ACC112 (cell line): ENCODE results near the gene ACTR3.

Source experiments
- H2AFZ ChIP-seq: fragments of 200-600 bp; sonication (generic); one replicate; pipeline ENCODE4 v1.6.0; 2017; ENCODE audit warnings: antibody characterized with exemption, low read length; ENCODE audit not compliant: unreplicated experiment
- H3K27ac ChIP-seq: fragments of 200-600 bp; sonication (generic); 2 replicates; pipeline ENCODE4 v1.5.1; 2014; ENCODE audit warnings: low read depth, mild to moderate bottlenecking, antibody characterized with exemption, low read length, moderate library complexity
- H3K27me3 ChIP-seq: fragments of 200-600 bp; sonication (generic); 2 replicates; pipeline ENCODE4 v1.6.1; 2014; ENCODE audit warnings: mild to moderate bottlenecking, antibody characterized with exemption, low read length, moderate library complexity, mixed read lengths; ENCODE audit not compliant: insufficient read depth
- H3K36me3 ChIP-seq: fragments of 200-600 bp; sonication (generic); 2 replicates; pipeline ENCODE4 v1.6.1; 2016; ENCODE audit warnings: mild to moderate bottlenecking, antibody characterized with exemption, low read length, moderate library complexity, mixed read lengths; ENCODE audit not compliant: insufficient read depth
- H3K4me1 ChIP-seq: fragments of 200-600 bp; sonication (generic); one replicate; pipeline ENCODE4 v1.6.1; 2016; ENCODE audit warnings: low read length, mixed read lengths; ENCODE audit not compliant: insufficient read depth, unreplicated experiment, control insufficient read depth
- H3K4me3 ChIP-seq: fragments of 200-600 bp; sonication (generic); 2 replicates; pipeline ENCODE4 v1.5.1; 2014; ENCODE audit warnings: mild to moderate bottlenecking, low read depth, low read length
- H3K79me2 ChIP-seq: fragments of 200-600 bp; sonication (generic); one replicate; pipeline ENCODE4 v1.6.0; 2016; ENCODE audit warnings: low read length; ENCODE audit not compliant: control insufficient read depth, unreplicated experiment, insufficient read depth

ACTR3 gene

GRCh38 chr2:113875135-113875534 lies 14.8 kb upstream of the ACTR3 start:
- H3K4me3 ChIP-seq = no peak overlapping the region
- peaks cover 14% of the 10 kb centered on the region for H3K4me1 ChIP-seq
- H3K27ac ChIP-seq = no peak overlapping the region
- H3K79me2 ChIP-seq = no peaks in the 10 kb centered on the region
- H3K27me3 ChIP-seq = no peaks in the 10 kb centered on the region
- no peak overlapping the region for H2AFZ ChIP-seq
- H3K36me3 ChIP-seq = no peaks in the 10 kb centered on the region

GRCh38 chr2:113876503-113877387 lies 13.1 kb upstream of the ACTR3 start:
- Histone ChIP-seq H3K4me1 (peaks cover 14% of the 10 kb centered on the region), H3K36me3 (no peaks in the 10 kb centered on the region), H3K27me3 (no peaks in the 10 kb centered on the region), H2AFZ (no peak overlapping the region), H3K79me2 (no peaks in the 10 kb centered on the region), H3K4me3 (no peak overlapping the region), H3K27ac (no peak overlapping the region)

DNA sequence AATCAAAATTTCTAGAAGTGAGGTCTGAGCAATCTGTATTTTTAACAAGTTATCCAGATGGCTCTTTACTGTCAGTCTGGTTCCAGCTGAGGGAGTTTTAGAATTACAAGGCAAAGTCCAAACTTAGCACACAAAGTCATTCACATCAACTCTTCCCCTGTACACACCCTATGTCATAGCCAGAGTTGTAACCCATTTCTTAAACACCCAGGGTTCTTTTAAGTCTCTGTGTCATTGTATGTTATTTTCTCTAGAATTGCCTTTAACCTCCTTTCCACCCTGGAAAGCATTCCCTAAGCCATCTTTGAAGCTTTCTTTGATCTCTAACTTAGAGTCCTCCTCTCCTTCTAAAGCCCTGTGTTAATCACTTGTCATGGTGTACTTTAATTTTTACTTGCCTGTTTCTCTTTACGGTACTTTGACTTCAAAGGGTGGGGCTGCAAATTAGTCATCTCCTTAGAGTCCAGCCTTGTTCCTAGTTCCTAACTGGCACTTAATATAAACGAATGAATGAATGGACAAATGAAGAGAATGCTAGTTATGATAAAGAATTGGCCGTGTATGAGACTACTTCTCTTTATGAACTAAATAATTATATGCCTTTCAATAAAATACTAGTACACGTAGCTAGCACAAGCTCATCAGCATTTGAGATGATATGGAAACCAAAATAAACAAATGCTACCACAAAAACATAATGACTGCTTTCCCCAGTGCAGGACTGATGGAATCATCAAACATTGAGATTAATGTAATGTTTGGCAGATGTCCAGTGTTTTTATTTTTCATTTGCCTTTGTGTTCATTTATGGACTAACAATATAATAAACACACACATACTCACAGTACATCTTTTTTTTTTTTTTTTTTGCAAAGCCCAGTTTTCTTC lies 11.9 kb upstream of the ACTR3 start:
- Histone ChIP-seq H3K27ac (peak overlapping the region; percentile 66), H3K79me2 (no peaks in the 10 kb centered on the region), H3K36me3 (no peaks in the 10 kb centered on the region), H3K4me3 (peak overlapping the region; percentile 18), H2AFZ (peak overlapping the region; percentile 43), H3K27me3 (no peaks in the 10 kb centered on the region), H3K4me1 (peaks cover 14% of the 10 kb centered on the region)

DNA sequence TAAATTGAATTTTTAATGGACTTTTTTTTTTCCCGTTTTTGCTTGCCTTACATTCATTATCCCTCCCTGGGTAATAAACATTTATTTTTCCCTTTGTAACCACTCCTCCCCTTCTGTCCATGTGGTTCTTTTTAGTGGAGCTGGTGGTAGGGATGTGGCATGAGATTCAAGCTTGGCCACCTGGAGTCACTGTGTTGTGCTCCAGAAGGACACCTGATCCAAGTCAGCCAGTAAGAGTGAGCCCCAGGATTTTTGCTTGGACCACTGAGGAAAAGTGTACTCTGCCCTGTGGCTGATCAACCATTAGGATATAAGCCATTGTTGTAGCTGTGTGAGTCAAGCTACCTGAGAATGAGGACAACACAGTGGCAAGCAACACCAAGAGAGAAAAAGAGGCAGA lies 11.1 kb upstream of the ACTR3 start:
- no peak overlapping the region for H3K4me3 ChIP-seq
- H3K27me3 ChIP-seq = no peaks in the 10 kb centered on the region
- 0 out of 2 replicates have a peak overlapping the region, but pooled peaks have one; percentile 66 for H3K27ac ChIP-seq
- no peaks in the 10 kb centered on the region for H3K79me2 ChIP-seq
- no peak overlapping the region for H2AFZ ChIP-seq
- peaks cover 14% of the 10 kb centered on the region for H3K4me1 ChIP-seq
- no peaks in the 10 kb centered on the region for H3K36me3 ChIP-seq

- Histone ChIP-seq H3K4me3 (no peak overlapping the region), H3K79me2 (no peaks in the 10 kb centered on the region), H3K27ac (no peak overlapping the region), H2AFZ (no peak overlapping the region), H3K27me3 (no peaks in the 10 kb centered on the region), H3K4me1 (peaks cover 14% of the 10 kb centered on the region), H3K36me3 (no peaks in the 10 kb centered on the region)
Measured at GRCh38 chr2:113879457-113879856, 10.4 kb upstream of the ACTR3 start.

DNA sequence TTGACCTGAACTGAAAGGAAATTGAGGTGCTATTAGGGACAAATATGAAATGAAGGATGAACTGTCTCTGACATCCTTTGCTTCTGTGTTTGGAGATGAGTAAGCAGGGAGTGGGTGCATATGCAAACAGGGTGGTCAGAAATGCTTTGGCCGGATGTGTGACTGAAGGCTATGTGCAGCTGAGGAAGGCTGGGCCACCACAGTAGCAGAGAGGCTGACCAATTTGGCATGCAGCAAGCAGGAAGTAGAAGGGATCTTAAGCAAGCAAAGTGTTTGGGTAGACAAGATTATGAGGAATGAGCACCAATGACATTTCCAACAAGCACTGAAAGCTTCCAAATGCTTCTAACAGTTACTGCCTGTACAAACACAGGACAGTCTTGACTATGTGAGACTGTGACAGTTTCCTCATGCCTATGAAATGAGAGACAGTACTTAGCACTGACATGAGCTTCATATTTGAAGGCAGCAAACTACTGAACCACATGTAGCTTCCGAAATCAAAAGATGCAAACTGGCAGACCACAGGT lies 3.3 kb upstream of the ACTR3 start:
- Histone ChIP-seq H3K4me1 (peaks cover 27% of the 10 kb centered on the region), H2AFZ (peak overlapping the region; percentile 5), H3K27ac (peak overlapping the region; percentile 59), H3K36me3 (no peaks in the 10 kb centered on the region), H3K27me3 (no peaks in the 10 kb centered on the region), H3K4me3 (peak overlapping the region; percentile 44), H3K79me2 (peaks cover 40% of the 10 kb centered on the region)

DNA sequence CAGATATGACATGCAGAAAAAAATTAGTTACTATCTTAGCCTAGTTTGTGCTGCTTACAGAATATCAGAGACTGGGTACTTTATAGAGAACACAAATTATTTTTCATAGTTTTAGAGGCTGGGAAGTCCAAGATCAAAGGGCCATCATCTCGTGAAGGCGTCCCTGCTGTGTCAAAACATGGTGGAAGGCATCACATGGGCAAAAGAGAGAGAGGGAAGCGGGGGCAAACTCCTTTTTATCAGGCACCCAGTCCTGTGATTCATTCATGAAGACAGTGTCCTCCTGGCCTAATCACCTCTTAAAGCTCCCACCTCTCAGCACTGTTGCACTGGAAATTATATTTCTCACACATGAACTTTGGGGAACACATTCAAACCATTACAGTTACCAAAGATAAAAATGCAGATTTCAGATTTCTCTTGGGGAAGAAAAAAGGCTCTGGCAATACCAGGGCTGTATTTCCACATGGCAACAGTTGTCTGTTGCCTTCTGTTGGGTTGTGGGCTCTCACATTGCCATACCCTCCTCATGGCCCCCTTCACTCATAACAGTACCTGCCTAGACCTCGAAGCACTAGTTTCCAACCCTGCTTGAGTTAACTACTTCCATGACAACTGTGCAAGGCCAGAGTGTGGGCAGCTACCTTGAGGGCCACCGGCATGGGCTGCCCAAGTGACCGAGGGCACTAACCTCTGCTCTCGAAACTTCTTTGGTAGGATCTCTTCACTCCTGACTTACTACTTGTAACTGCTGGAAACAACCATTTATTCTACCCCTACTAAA lies 2.7 kb upstream of the ACTR3 start:
- H2AFZ ChIP-seq = no peak overlapping the region
- H3K27me3 ChIP-seq = no peaks in the 10 kb centered on the region
- H3K36me3 ChIP-seq = no peaks in the 10 kb centered on the region
- peaks cover 47% of the 10 kb centered on the region for H3K79me2 ChIP-seq
- H3K4me1 ChIP-seq = peaks cover 33% of the 10 kb centered on the region
- peak overlapping the region; percentile 59 for H3K27ac ChIP-seq
- peak overlapping the region; percentile 44 for H3K4me3 ChIP-seq

- Histone ChIP-seq H3K36me3 (no peaks in the 10 kb centered on the region), H2AFZ (peak overlapping the region; percentile 16), H3K4me1 (peaks cover 46% of the 10 kb centered on the region), H3K4me3 (peak overlapping the region; percentile 95), H3K27ac (peak overlapping the region; percentile 80), H3K27me3 (no peaks in the 10 kb centered on the region), H3K79me2 (peaks cover 63% of the 10 kb centered on the region)
Measured at GRCh38 chr2:113888641-113889470, 1.0 kb upstream of the ACTR3 start.

- H3K27ac ChIP-seq = peak overlapping the region; percentile 93
- peaks cover 76% of the 10 kb centered on the region for H3K79me2 ChIP-seq
- peak overlapping the region; percentile 43 for H2AFZ ChIP-seq
- peak overlapping the region; percentile 95 for H3K4me3 ChIP-seq
- H3K4me1 ChIP-seq = peaks cover 62% of the 10 kb centered on the region
- no peaks in the 10 kb centered on the region for H3K27me3 ChIP-seq
- no peaks in the 10 kb centered on the region for H3K36me3 ChIP-seq
Measured at GRCh38 chr2:113890253-113891235, 655 bp downstream of the ACTR3 start.
